ENCODE measurements around the gene CD180.

DNA sequence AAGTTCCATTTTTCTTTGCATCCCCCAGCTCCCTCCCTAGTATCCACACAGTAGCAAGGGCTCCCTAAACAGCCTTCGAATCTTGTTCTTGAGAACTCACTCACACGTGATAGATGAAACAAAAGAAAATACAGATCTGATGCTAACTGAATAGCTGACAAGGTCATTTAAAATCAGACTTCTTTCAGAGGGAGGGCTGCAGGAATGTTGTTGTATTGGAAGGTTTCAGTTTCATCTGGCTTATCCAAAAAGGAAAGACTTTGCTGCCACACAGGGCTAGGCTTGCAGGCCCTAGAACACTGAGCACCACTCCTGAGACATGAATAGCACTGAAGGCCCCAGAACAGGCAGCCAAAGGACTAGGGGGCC is 3.2 kb downstream of the CD180 start:
- TF ChIP-seq POLR2A (IDR thresholded peaks at IDR 0.05; ENCODE audit: low read length) (no peak), GATA1 (IDR thresholded peaks at IDR 0.05; ENCODE audit: low read depth, low read length) (no peak)

Measured in erythroblast (primary cell).